ENCODE measurements around the gene ACP2. TPM values are rescaled to one million over a fixed set of nuclear protein-coding genes. Genes with fewer than 3 reads are reported as not detected.

The ACP2 gene
- 18.8 TPM for total RNA-seq

GRCh38 chr11:47248664-47249377, at the start of gene ACP2:
ACP2 (minus strand) TSS chr11:47248814; CDS start chr11:47248789, 25 bp downstream.
- DNase-seq = peak; percentile 93

- no peak for DNase-seq
Measured at GRCh38 chr11:47296045-47296444, 47.4 kb upstream of the ACP2 start.

- DNase-seq = no peak
Measured at GRCh38 chr11:47295385-47295784, 46.8 kb upstream of the ACP2 start.

- no peak for DNase-seq
Measured at GRCh38 chr11:47289856-47290255, 41.2 kb upstream of the ACP2 start.

- no peak for DNase-seq
Measured at GRCh38 chr11:47288066-47288465, 39.5 kb upstream of the ACP2 start.

GRCh38 chr11:47285969-47286770, 37.6 kb upstream of the ACP2 start:
- DNase-seq = no peak

- DNase-seq = no peak
Measured at GRCh38 chr11:47284151-47284550, 35.5 kb upstream of the ACP2 start.

- DNase-seq = no peak
Measured at GRCh38 chr11:47282462-47282861, 33.8 kb upstream of the ACP2 start.

- no peak for DNase-seq
Measured at GRCh38 chr11:47280860-47281259, 32.2 kb upstream of the ACP2 start.

- no peak for DNase-seq
Measured at GRCh38 chr11:47280099-47280498, 31.5 kb upstream of the ACP2 start.

- no peak for DNase-seq
Measured at GRCh38 chr11:47278769-47279168, 30.2 kb upstream of the ACP2 start.

- DNase-seq = no peak
Measured at GRCh38 chr11:47278058-47278457, 29.4 kb upstream of the ACP2 start.

- no peak for DNase-seq
Measured at GRCh38 chr11:47276923-47277322, 28.3 kb upstream of the ACP2 start.

- DNase-seq = no peak
Measured at GRCh38 chr11:47274495-47275235, 26.1 kb upstream of the ACP2 start.

- no peak for DNase-seq
Measured at GRCh38 chr11:47272706-47273105, 24.1 kb upstream of the ACP2 start.

GRCh38 chr11:47271961-47272661, 23.5 kb upstream of the ACP2 start:
- DNase-seq = no peak

- DNase-seq = no peak
Measured at GRCh38 chr11:47271328-47271727, 22.7 kb upstream of the ACP2 start.

- DNase-seq = peak; percentile 60
Measured at GRCh38 chr11:47270331-47271271, 22.0 kb upstream of the ACP2 start.

- peak; percentile 74 for DNase-seq
Measured at GRCh38 chr11:47269829-47270305, 21.3 kb upstream of the ACP2 start, which contains the start of gene MADD. MADD (plus strand) TSS chr11:47270133.

GRCh38 chr11:47269002-47269828, 20.6 kb upstream of the ACP2 start:
- DNase-seq = peak; percentile 88

Measured in skin of body (tissue), 2 donors.